HepG2 (cell line): ENCODE measurements around the gene BLOC1S4. TPM values are rescaled to one million over a fixed set of nuclear protein-coding genes. Genes with fewer than 3 reads are reported as not detected.

Experiments used
- FOXA1 ChIP-seq, 2 experiments: fragments of 450-650 bp in 1 of 2; sonication (generic) in 1 of 2; formaldehyde crosslinking in 1 of 2; IDR thresholded peaks; 2 replicates each; pipeline versions ENCODE4 v1.4.0 to v1.6.1; 2016 to 2020; ENCODE audit warnings: missing genetic modification reagents in 1 of 2
- HOXA3 ChIP-seq: sonication (generic); formaldehyde crosslinking; IDR thresholded peaks from 2 replicates; pipeline ENCODE4 v1.5.0; 2020; ENCODE audit warnings: missing genetic modification reagents
- JDP2 ChIP-seq: sonication (generic); formaldehyde crosslinking; IDR thresholded peaks from 2 replicates; pipeline ENCODE4 v1.8.1; 2022; ENCODE audit warnings: missing genetic modification reagents, borderline replicate concordance
- KAT2B ChIP-seq: fragments of 150-350 bp; IDR thresholded peaks from 2 replicates; pipeline ENCODE4 v1.6.1; 2014; ENCODE audit warnings: low read depth, low read length, borderline replicate concordance
- KDM2A ChIP-seq: sonication (generic); formaldehyde crosslinking; IDR thresholded peaks from 2 replicates; pipeline ENCODE4 v1.4.0; 2020; ENCODE audit warnings: low read depth, missing genetic modification reagents, borderline replicate concordance
- MEIS2 ChIP-seq: sonication (generic); formaldehyde crosslinking; IDR thresholded peaks from 2 replicates; pipeline ENCODE4 v1.9.0; 2021; ENCODE audit warnings: mild to moderate bottlenecking, missing genetic modification reagents
- NBN ChIP-seq: fragments of 450-650 bp; conservative IDR thresholded peaks from 2 replicates; pipeline ENCODE4 v1.6.1; 2017
- SMYD3 ChIP-seq: sonication (generic); formaldehyde crosslinking; IDR thresholded peaks from 2 replicates; pipeline ENCODE4 v1.8.1; 2023; ENCODE audit warnings: mild to moderate bottlenecking, missing genetic modification reagents
- SSRP1 ChIP-seq: IDR thresholded peaks from 2 replicates; pipeline ENCODE4 v1.6.1; 2016; ENCODE audit warnings: control low read depth
- STAG1 ChIP-seq: sonication (generic); formaldehyde crosslinking; IDR thresholded peaks from 2 replicates; pipeline ENCODE4 v1.4.0; 2020; ENCODE audit warnings: missing genetic modification reagents
- SUZ12 ChIP-seq: fragments of 150-350 bp; IDR thresholded peaks from 2 replicates; pipeline ENCODE4 v1.6.1; 2014; ENCODE audit warnings: low read depth, low read length
- WIZ ChIP-seq: sonication (generic); formaldehyde crosslinking; IDR thresholded peaks from 2 replicates; pipeline ENCODE4 v1.5.1; 2020; ENCODE audit warnings: mild to moderate bottlenecking, missing genetic modification reagents
- ZBTB21 ChIP-seq: sonication (generic); formaldehyde crosslinking; IDR thresholded peaks from 2 replicates; pipeline ENCODE4 v1.4.0; 2020; ENCODE audit warnings: missing genetic modification reagents
- ZNF143 ChIP-seq: sonication (generic); formaldehyde crosslinking; IDR thresholded peaks from 2 replicates; pipeline ENCODE4 v1.4.0; 2020; ENCODE audit warnings: missing genetic modification reagents
- ZNF510 ChIP-seq: sonication (generic); formaldehyde crosslinking; IDR thresholded peaks from 2 replicates; pipeline ENCODE4 v1.4.0; 2020; ENCODE audit warnings: low read depth, mild to moderate bottlenecking, missing genetic modification reagents
- ZNF619 ChIP-seq: sonication (generic); formaldehyde crosslinking; IDR thresholded peaks from 2 replicates; pipeline ENCODE4 v1.4.0; 2020; ENCODE audit warnings: mild to moderate bottlenecking, missing genetic modification reagents
- ZNF747 ChIP-seq: sonication (generic); formaldehyde crosslinking; IDR thresholded peaks from 2 replicates; pipeline ENCODE4 v1.8.1; 2023; ENCODE audit warnings: missing genetic modification reagents, mild to moderate bottlenecking, borderline replicate concordance
- polyA plus RNA-seq, 8 experiments: library from polyadenylated mRNA; depleted of rRNA in 3 of 8; stranded (reverse) in 7 of 8; unstranded in 1 of 8; fragments of >200 nt; fragmentation: Illumina TruSeq in 4 of 8; extraction: Trizol in 4 of 8; gene quantifications; 2 replicates each; pipeline versions ENCODE4 v1.2.1 to v1.2.3, GENCODE V29; 2011 to 2016; ENCODE audit warnings: low read depth in 4 of 8, missing spikeins in 1 of 8, mixed read lengths in 1 of 8; ENCODE audit not compliant: insufficient read depth in 1 of 8
- total RNA-seq, 5 experiments: library from RNA; depleted of rRNA; stranded (reverse); fragments of >200 nt; fragmentation: Illumina TruSeq; extraction: Trizol; gene quantifications; 2 replicates each; pipeline ENCODE4 v1.2.3, GENCODE V29; 2016; ENCODE audit warnings: low read depth in 1 of 5
- TF ChIP-seq, protein P1 (sequence below): sonication (generic); formaldehyde crosslinking; IDR thresholded peaks from 2 replicates; pipeline ENCODE4 v1.5.0; 2020; ENCODE audit warnings: mild to moderate bottlenecking, missing genetic modification reagents
- TF ChIP-seq, protein P2 (sequence below): sonication (generic); formaldehyde crosslinking; IDR thresholded peaks from 2 replicates; pipeline ENCODE4 v1.8.1; 2023; ENCODE audit warnings: mild to moderate bottlenecking, missing genetic modification reagents
- TF ChIP-seq, protein P3 (sequence below): sonication (generic); formaldehyde crosslinking; IDR thresholded peaks from 2 replicates; pipeline ENCODE4 v1.8.1; 2023; ENCODE audit warnings: mild to moderate bottlenecking, inconsistent platforms, moderate library complexity, missing genetic modification reagents, borderline replicate concordance
- TF ChIP-seq, protein P4 (sequence below): sonication (generic); formaldehyde crosslinking; IDR thresholded peaks from 2 replicates; pipeline ENCODE4 v1.4.0; 2020; ENCODE audit warnings: missing genetic modification reagents, borderline replicate concordance
- TF ChIP-seq, protein P5 (sequence below): sonication (generic); formaldehyde crosslinking; IDR thresholded peaks from 2 replicates; pipeline ENCODE4 v1.9.0; 2021; ENCODE audit warnings: missing genetic modification reagents, mild to moderate bottlenecking, borderline replicate concordance

Gene BLOC1S4
- total and polyA plus RNA-seq, 2 of the 13 experiments (the other 11 are each of a cell fraction or from before 2014, with no cell fraction given), result 15.5 to 20.9 TPM

DNA sequence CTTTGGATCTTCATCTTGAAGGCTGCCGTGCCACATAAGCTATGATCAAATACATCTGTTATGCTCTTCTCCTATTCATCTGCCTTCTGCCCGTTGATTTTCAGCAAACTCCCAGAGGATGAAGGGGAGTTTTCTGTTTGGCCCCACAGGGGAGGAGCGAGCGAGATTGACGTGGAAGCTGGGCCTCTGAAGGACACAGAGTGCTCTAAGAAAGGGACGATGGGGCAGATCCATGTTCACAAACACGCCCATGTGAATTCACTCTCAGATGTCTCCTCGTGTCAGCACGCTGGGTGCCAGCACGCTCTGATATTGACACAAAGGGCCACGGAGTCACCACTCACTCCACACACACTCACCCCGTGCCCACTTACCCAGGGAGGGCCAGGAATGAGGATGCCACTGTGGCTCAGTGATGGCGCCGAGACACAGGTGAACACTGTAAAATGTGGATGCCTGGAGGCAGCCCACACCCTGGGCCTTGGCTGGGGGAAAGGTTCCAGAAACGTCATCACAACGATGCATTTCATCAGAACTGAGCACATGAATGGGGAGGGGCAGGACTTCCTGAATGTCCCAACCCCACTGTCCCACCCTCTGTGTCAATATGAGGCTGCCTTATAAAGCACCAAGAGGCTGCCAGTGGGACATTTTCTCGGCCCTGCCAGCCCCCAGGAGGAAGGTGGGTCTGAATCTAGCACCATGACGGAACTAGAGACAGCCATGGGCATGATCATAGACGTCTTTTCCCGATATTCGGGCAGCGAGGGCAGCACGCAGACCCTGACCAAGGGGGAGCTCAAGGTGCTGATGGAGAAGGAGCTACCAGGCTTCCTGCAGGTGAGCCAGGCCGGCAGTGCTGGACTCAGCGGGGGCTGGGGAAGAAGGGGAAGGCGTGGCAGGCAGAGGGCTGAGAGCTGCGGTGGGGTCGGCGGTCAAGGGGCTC lies 22.5 kb upstream of the BLOC1S4 start, which contains the start of gene S100P (continued):
- TF ChIP-seq, protein P1, sequence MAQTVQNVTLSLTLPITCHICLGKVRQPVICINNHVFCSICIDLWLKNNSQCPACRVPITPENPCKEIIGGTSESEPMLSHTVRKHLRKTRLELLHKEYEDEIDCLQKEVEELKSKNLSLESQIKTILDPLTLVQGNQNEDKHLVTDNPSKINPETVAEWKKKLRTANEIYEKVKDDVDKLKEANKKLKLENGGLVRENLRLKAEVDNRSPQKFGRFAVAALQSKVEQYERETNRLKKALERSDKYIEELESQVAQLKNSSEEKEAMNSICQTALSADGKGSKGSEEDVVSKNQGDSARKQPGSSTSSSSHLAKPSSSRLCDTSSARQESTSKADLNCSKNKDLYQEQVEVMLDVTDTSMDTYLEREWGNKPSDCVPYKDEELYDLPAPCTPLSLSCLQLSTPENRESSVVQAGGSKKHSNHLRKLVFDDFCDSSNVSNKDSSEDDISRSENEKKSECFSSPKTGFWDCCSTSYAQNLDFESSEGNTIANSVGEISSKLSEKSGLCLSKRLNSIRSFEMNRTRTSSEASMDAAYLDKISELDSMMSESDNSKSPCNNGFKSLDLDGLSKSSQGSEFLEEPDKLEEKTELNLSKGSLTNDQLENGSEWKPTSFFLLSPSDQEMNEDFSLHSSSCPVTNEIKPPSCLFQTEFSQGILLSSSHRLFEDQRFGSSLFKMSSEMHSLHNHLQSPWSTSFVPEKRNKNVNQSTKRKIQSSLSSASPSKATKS (CRISPR knock-in tag), result peak; percentile 97; the same call in 1 of the 2 replicates
- TF ChIP-seq ZBTB21 (CRISPR knock-in tag), result peak; percentile 97
- peak; percentile 48; the same call in 1 of the 2 replicates for TF ChIP-seq ZNF747 (CRISPR knock-in tag)
- TF ChIP-seq KAT2B, result no peak
- TF ChIP-seq, protein P2, sequence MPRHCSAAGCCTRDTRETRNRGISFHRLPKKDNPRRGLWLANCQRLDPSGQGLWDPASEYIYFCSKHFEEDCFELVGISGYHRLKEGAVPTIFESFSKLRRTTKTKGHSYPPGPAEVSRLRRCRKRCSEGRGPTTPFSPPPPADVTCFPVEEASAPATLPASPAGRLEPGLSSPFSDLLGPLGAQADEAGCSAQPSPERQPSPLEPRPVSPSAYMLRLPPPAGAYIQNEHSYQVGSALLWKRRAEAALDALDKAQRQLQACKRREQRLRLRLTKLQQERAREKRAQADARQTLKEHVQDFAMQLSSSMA (CRISPR knock-in tag), result no peak
- TF ChIP-seq, protein P3, sequence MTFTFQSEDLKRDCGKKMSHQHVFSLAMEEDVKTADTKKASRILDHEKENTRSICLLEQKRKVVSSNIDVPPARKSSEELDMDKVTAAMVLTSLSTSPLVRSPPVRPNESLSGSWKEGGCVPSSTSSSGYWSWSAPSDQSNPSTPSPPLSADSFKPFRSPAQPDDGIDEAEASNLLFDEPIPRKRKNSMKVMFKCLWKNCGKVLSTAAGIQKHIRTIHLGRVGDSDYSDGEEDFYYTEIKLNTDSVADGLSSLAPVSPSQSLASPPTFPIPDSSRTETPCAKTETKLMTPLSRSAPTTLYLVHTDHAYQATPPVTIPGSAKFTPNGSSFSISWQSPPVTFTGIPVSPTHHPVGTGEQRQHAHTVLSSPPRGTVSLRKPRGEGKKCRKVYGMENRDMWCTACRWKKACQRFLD (CRISPR knock-in tag), result no peak
- peak; percentile 98 for TF ChIP-seq SSRP1 (CRISPR knock-in tag)
- no peak for TF ChIP-seq ZNF619
- TF ChIP-seq, protein P4, sequence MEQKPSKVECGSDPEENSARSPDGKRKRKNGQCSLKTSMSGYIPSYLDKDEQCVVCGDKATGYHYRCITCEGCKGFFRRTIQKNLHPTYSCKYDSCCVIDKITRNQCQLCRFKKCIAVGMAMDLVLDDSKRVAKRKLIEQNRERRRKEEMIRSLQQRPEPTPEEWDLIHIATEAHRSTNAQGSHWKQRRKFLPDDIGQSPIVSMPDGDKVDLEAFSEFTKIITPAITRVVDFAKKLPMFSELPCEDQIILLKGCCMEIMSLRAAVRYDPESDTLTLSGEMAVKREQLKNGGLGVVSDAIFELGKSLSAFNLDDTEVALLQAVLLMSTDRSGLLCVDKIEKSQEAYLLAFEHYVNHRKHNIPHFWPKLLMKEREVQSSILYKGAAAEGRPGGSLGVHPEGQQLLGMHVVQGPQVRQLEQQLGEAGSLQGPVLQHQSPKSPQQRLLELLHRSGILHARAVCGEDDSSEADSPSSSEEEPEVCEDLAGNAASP, result peak; percentile 46
- peak; percentile 73; the same call in 1 of the 2 replicates for TF ChIP-seq WIZ
- peak; percentile 31; the same call in 1 of the 2 replicates for TF ChIP-seq KDM2A (CRISPR knock-in tag)
- TF ChIP-seq SMYD3 (CRISPR knock-in tag), result 0 out of 2 replicates have a peak, but pooled peaks have one; percentile 83
- no peak for TF ChIP-seq NBN
- no peak; the same call in 1 of the 2 replicates for TF ChIP-seq MEIS2 (CRISPR knock-in tag)
- TF ChIP-seq ZNF510 (CRISPR knock-in tag), result no peak
- TF ChIP-seq STAG1 (CRISPR knock-in tag), result no peak
- TF ChIP-seq, protein P5, sequence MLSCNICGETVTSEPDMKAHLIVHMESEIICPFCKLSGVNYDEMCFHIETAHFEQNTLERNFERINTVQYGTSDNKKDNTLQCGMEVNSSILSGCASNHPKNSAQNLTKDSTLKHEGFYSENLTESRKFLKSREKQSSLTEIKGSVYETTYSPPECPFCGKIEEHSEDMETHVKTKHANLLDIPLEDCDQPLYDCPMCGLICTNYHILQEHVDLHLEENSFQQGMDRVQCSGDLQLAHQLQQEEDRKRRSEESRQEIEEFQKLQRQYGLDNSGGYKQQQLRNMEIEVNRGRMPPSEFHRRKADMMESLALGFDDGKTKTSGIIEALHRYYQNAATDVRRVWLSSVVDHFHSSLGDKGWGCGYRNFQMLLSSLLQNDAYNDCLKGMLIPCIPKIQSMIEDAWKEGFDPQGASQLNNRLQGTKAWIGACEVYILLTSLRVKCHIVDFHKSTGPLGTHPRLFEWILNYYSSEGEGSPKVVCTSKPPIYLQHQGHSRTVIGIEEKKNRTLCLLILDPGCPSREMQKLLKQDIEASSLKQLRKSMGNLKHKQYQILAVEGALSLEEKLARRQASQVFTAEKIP (CRISPR knock-in tag), result no peak
- TF ChIP-seq SUZ12, result no peak
- no peak for TF ChIP-seq JDP2
- peak; percentile 1; the same call in 1 of the 2 replicates for TF ChIP-seq ZNF143 (CRISPR knock-in tag)
- peak; percentile 92; the same call in 1 of the 2 replicates for TF ChIP-seq HOXA3 (CRISPR knock-in tag)
- peak; percentile 86 for TF ChIP-seq FOXA1 (IDR thresholded peaks at IDR 0.05)
- TF ChIP-seq FOXA1 (CRISPR knock-in tag; IDR thresholded peaks at IDR 0.05), result peak; percentile 98
